Pulmonary artery endothelial cell (primary cell): ENCODE measurements around the gene TM4SF1. TPM values are rescaled to one million over a fixed set of nuclear protein-coding genes. Genes with fewer than 3 reads are reported as not detected.
A peak's percentile ranks its signal among the peaks of the same experiment; 100 is the strongest.
"Not testable (repeated sequence)": the region's sequence is repeated elsewhere in the genome, so short reads cannot be mapped to it uniquely, and the experiment has no call there.

ENCODE experiments used
- DNase-seq: peaks from one replicate; pipeline ENCODE4 v3.0.0-alpha.2; 2011; ENCODE audit warnings: low read depth, low spot score
- total RNA-seq: library from RNA; depleted of rRNA; stranded (reverse); fragments of >200 nt; gene quantifications from 2 replicates; pipeline ENCODE4 v1.2.3, GENCODE V29; 2014

The TM4SF1 gene
- total RNA-seq, 1 donor from 2014 or later, result 1,063 TPM

GRCh38 chr3:149395107-149396089 lies 17.9 kb upstream of the TM4SF1 start:
- DNase-seq, result peak; percentile 91

DNA sequence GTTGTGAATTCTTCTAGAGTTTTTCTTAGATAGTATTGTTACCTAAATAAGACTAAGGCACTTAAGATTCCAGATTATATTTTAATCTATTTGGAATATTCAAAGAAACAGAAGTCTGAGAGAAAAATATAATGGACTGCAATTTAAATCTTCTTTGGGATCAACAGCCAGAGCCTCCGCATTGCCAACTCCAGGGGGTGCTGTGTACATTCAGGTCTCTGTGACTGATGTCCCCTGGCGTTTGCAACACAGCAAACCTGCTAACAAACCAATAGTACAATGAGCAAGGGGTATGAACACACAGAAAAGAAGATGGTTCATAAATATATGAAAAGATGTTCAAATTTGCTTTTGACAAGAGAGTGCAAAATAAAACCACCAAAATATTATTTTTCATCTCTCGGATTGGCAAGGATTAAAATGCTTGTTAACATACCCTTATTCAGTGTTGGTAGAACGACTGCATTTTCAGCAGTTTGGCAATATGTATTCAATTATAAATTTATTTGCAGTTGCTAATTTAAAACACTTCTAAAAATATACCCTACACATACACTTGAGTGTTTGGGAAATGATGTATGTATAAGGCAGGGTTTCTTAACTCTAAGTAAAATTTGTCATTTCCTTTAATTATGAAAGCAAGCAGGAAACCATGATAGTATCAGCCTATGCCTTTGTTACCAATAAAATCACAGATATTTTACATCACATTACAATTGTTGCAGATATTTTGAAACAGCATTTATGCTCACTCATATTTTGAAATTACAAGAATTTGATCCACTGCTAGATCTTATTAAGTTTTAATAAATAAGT lies 16.1 kb upstream of the TM4SF1 start:
- no peak for DNase-seq

DNA sequence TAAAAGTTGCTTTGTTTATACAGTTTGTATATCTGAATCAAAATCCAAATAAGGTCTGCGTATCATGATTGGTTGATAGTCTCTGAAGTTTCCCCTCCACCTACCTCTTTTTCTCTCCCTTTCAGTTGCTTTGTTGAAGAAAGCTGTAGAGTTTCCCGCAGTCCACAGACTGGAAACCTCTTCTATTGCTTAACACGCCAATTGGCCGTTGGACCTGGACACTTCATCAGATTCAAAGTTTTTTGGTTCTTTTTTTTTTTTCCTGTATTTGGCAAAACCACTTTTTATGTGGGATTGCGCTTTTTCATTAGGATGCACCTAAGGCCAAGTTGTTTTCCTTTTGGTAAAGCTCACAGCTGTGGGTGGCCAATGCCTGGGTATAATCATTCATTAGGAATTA lies 14.5 kb upstream of the TM4SF1 start:
- DNase-seq, result no peak

DNA sequence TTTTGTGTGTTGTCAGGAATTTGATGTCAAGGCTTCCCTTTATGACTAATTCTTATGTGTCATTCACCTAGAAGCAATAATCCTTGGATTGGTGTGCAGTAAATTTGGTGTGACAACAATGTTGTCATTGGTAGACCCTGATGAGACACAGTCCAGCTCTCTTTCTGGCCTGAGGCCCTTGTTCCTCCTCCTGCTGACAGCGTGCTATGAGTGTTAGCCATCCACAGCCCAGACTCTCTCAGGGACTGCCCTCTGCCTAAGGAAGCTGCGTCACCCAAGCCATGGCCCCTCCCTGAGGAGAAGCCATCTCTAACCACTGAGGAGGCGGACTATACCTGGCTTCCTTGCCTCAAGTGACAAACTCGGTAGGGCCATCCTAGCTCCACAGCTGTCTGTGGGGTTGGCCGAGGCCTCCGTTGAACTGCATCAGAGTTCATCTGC lies 13.3 kb upstream of the TM4SF1 start:
- no peak for DNase-seq

DNA sequence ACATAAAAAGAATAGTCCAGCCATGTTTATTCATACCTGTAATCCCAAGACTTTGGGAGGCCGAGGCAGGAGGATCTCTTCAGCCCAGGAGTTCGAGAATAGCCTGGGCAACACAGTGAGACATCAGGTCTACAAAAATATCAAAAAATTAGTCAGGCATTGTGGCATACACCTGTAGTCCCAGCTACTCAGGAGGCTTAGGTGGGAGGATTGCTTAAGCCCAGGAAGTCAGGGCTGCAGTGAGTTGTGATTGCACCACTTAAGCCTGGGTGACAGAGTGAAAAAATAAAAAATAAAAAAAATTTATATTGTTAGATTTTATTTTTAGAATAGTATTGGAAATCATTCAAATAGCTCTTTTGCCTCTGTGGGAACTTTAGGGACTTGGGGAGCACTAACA lies 12.8 kb upstream of the TM4SF1 start:
- no peak for DNase-seq

- DNase-seq, result no peak
Measured at GRCh38 chr3:149388531-149389417, 11.3 kb upstream of the TM4SF1 start.

- no peak for DNase-seq
Measured at GRCh38 chr3:149388001-149388440, 10.6 kb upstream of the TM4SF1 start.

DNA sequence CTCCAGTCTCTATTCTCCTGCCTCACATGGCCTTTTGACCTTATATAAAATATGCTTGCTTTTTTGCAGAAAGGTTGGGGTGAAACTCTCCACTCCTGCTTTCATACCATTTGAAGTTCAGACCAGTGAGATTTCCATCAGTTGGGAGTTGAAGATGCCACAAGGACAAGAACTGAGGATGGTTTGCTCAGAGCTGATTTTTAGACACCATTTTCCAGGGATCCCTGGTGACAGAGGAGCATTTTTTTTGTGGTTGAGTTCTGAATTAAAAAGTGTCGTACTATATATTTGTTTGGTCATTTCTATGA lies 8.8 kb upstream of the TM4SF1 start:
- DNase-seq, result no peak

DNA sequence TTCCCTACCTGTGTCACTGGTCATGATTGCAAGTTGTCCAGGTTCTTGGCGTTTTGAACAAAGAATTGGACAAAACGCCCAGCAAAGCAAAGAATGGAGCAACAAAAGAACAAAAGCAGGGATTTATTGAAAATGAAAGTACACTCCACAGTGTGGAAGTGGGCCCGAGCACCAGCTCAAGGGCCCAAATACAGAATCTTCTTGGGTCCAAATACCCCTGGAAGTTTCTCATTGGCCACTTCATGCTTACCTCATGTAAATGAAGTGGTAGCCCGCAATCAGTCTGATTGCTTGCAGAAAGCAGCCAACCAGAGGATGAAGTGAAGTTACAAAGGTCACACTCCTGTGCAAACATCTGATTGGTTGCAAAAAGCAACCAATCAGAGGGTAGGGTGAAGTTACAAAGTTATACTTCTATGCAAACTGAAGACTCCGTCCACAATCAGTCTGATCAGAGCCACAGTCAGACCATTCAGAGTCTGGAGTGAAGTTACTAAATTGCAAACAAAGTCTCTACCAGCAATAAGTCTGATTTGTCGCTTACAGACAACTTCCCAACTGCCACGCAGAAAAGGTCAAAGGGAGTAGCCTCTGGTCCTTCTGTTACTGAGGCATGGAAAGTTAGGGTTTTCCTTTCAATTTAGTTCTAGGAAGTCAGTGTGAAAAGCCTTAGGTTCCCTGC lies 8.3 kb upstream of the TM4SF1 start:
- no peak for DNase-seq

DNA sequence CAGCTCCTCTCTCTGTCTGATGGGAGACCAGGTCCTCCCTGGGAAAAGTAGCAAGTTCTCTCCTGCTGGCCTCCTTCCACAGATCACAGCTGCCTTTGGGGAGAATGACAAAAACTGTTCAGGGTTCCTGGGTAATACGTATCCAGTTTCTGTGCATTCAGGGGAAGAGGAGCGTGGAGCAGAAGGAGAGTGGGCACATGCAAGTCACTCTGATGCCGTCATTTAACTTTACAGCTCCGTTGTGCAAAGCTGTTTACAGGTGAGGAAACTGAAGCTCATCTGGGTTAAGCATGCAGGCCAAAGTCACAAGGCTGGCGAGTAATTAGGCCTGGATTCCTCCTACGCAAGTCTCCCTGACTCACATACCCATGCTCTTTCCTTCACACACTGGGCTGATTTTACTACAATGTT lies 7.5 kb upstream of the TM4SF1 start:
- no peak for DNase-seq

- DNase-seq, result no peak
Measured at GRCh38 chr3:149384167-149384566, 6.7 kb upstream of the TM4SF1 start.

DNA sequence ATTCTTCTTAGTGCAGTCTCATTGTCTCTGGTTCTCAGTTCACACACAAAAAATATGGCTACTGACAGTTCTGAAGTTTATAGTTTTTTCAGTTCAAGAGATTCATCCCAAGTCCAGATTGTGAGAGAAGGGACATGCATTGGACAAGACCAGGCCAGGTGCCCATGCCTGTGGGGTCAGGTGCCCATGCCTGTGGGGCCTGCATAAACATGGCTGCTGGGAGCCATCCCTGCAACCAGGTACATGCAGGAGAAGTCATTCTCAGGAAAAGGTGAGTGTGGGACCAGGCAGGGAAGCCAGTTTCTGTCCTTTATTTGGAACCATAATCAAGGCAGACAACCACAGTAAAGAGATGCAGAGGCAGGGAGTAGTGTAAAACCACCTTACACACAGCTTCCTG lies 6.3 kb upstream of the TM4SF1 start:
- no peak for DNase-seq

GRCh38 chr3:149382518-149382917 lies 5.1 kb upstream of the TM4SF1 start:
- no peak for DNase-seq

DNA sequence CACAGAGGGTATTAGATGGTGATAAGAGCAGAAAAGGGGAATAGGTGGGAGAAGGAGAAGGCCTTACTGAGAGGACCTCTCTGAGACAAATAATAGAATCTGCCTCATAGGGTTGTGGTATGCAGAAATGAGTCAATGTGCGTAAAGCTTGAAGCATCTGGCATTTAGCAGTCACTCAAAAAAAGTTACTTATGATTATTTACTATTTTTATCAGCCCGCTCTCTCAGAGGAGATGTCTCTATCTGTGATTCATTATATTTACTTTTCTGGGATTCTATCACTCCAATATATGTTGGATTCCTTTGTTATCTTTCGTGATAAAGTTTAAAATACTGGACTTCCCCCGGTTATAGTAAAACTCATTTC lies 4.6 kb upstream of the TM4SF1 start:
- no peak for DNase-seq

DNA sequence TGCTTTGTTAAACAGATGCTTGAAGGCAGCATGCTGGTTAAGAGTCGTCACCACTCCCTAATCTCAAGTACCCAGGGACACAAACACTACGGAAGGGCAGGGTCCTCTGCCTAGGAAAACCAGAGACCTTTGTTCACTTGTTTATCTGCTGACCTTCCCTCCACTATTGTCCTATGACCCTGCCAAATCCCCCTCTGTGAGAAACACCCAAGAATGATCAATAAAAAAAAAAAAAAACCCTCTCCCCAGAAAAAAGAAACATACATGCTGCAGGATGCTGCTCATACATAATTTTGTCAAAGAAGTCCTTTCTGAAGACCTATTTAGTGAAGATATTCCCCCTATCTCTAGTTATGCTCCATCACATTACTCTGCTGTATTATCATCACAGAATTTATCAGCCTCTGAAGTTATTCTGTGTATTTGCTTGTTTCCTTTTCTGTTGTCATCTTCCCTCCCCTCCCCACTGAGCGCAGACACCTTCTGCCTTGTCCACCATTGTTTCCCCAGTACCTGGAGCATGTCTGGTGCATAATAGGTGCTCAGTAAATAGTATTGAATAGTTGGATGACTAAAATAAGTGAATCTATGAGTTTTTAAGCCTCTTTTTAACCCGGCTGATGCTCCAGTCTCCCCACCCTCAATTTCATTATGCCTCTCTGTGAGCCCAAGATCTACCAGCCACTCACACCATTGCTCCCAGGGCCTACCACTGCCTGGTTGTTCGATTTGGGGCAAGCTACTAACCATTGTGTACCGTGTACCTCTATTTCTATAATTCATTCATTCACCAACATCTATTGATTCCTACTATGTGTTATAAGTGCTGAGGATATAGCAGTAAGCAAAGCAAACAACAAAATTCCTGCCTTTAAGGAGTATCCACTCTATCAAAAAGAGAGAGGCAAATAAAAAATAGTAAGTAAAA lies 4.0 kb upstream of the TM4SF1 start:
- no peak for DNase-seq

- DNase-seq, result not testable (repeated sequence)
Measured at GRCh38 chr3:149380220-149380619, 2.8 kb upstream of the TM4SF1 start.

DNA sequence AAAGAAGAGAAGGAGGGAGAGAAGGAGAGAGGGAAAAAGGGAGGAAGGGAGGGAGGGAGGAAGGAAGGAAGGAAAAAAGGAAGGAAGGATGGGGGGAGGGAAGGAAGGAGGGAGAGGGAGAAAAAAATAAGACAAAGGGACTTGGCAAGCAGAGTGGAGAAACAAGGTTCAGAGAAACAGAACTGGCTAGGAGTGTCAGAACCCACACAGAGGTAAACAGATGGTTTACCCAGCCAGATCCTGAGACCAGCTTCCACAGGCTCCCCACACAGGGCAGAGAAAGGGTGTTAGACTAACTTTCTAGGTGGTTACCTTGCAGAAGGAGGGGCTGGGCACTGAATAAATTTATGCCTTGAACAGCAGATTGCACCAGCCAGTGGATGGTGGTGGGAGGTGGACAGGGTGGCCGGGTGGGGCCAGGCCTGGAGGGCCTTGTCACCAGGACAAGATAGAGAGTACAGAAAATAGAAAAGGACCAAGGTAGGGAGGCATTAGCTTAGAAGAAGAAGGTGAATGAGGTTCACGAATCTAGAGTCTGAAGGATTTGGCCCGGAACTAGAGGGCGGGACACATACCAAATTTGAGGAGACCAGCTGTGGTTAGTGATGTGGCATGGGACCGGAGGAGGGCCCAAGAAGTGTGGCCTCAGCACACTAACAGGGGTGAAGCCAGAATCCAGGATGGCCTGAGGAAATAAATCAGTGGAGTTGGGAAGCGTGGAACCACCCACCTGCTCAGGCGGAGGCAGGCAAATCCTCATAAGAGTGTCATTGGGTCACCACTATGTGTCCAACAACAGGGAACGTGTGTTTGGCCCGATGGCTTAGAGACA lies 1.2 kb upstream of the TM4SF1 start:
- DNase-seq, result no peak

DNA sequence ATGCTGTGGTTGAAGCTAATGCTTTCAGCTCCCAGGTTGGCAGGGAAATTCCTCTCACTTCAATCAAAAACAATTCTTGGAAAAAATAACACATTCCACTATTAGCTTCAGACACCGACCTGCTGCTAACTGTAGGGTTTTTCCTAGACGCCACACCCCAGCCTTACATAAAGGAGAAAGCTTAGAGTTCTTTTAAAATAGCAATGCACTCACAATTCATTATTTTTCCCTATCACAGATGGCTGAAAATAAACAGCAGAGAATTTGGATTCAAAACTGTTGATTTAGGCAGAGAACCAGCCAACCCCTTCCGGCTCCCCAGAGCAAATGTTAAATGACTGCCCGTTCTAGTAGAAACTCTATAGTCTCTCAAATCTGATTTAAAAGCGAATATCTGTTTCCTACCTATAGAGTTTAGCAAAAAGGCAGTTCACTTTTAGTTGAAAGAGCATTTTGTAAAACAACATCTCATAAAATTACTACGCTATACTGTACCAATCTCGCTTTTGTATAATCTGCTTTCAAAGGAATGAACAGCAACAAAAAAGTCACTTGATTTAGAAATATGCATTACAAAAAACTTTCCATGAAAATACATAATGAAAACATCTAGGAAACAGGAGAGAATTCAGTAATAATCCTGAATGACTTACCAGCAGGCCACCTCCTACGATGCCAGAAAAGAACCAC lies 586 bp downstream of the TM4SF1 start:
- DNase-seq, result no peak
